PC-3 (cell line): Measurements from ENCODE around the gene SLC35B4. TPM values are rescaled to one million over a fixed set of nuclear protein-coding genes. Genes with fewer than 3 reads are reported as not detected.

ENCODE experiments used
- ATAC-seq: fragments of 200-7000 bp; cut with Tn5 transposase; 2 replicates; pipeline ENCODE4 v1.9.1; 2020; ENCODE audit warnings: mild to moderate bottlenecking, moderate library complexity
- BruUV-seq: library from RNA; stranded (reverse); fragments of 400-500 nt; replicated peaks from 2 replicates; lab custom pipeline; 2021; lab: Mats Ljungman, UMichigan
- CTCF ChIA-PET: fragments of 300-600 bp; sonication (Branson Sonifier 250); formaldehyde crosslinking; loops from one replicate; lab custom pipeline; 2022; ENCODE audit warnings: antibody characterized with exemption; lab: Charles Lee
- POLR2A ChIA-PET: fragments of 300-600 bp; sonication (Branson Sonifier 250); formaldehyde crosslinking; loops from one replicate; lab custom pipeline; 2022; ENCODE audit warnings: antibody characterized with exemption; ENCODE audit not compliant: unreplicated experiment; lab: Charles Lee
- DNase-seq: peaks from one replicate; pipeline ENCODE4 v3.0.0-alpha.2; 2015
- H2AFZ ChIP-seq: fragments of 300-600 bp; sonication (generic); 2 replicates; pipeline ENCODE4 v1.6.0; 2016; ENCODE audit warnings: antibody characterized with exemption, low read length
- H3F3A ChIP-seq: fragments of 300-600 bp; sonication (generic); one replicate; pipeline ENCODE4 v1.6.0; 2017; ENCODE audit warnings: antibody characterized with exemption, low read length, control low read depth, mild to moderate bottlenecking; ENCODE audit not compliant: unreplicated experiment
- H3K27ac ChIP-seq: fragments of 300-600 bp; sonication (generic); 2 replicates; pipeline ENCODE4 v1.5.1; 2016; ENCODE audit warnings: mild to moderate bottlenecking, low read length
- H3K27me3 ChIP-seq: fragments of 300-600 bp; sonication (generic); 2 replicates; pipeline ENCODE4 v1.6.1; 2016; ENCODE audit warnings: low read length, mixed read lengths
- H3K36me3 ChIP-seq: fragments of 300-600 bp; sonication (generic); 2 replicates; pipeline ENCODE4 v1.6.1; 2016; ENCODE audit warnings: low read depth, mixed run types, low read length, mixed read lengths
- H3K4me1 ChIP-seq: fragments of 300-600 bp; sonication (generic); 2 replicates; pipeline ENCODE4 v1.5.1; 2016; ENCODE audit warnings: low read length; ENCODE audit not compliant: insufficient read depth
- H3K4me2 ChIP-seq: fragments of 300-600 bp; sonication (generic); 2 replicates; pipeline ENCODE4 v1.6.0; 2016; ENCODE audit warnings: low read length
- H3K4me3 ChIP-seq: fragments of 300-600 bp; sonication (generic); 2 replicates; pipeline ENCODE4 v1.5.1; 2016; ENCODE audit warnings: mild to moderate bottlenecking, low read length, mixed read lengths
- H3K79me2 ChIP-seq: fragments of 300-600 bp; sonication (generic); 2 replicates; pipeline ENCODE4 v1.6.1; 2017; ENCODE audit warnings: low read length, mixed read lengths
- H3K9ac ChIP-seq: fragments of 300-600 bp; sonication (generic); 2 replicates; pipeline ENCODE4 v1.6.0; 2016; ENCODE audit warnings: mild to moderate bottlenecking, low read length
- H3K9me2 ChIP-seq: fragments of 300-600 bp; sonication (generic); replicated peaks from 2 replicates; pipeline ENCODE4 v1.6.1; 2016; ENCODE audit warnings: mixed run types, low read length, mixed read lengths
- H3K9me3 ChIP-seq: fragments of 300-600 bp; sonication (generic); 2 replicates; pipeline ENCODE4 v1.6.1; 2016; ENCODE audit warnings: low read length, mixed read lengths
- H4K20me1 ChIP-seq: fragments of 300-600 bp; sonication (generic); 2 replicates; pipeline ENCODE4 v1.6.1; 2016; ENCODE audit warnings: low read length, mixed read lengths
- EZH2 ChIP-seq: fragments of 300-600 bp; sonication (generic); IDR thresholded peaks from one replicate; pipeline ENCODE4 v1.6.1; 2017; ENCODE audit warnings: antibody characterized with exemption, mild to moderate bottlenecking, low read length; ENCODE audit not compliant: unreplicated experiment
- EZH2phosphoT487 ChIP-seq: fragments of 300-600 bp; sonication (generic); IDR thresholded peaks from 2 replicates; pipeline ENCODE4 v1.6.1; 2018; ENCODE audit warnings: mild to moderate bottlenecking, antibody characterized with exemption, low read length, borderline replicate concordance
- intact Hi-C: fragments of 100-400 bp; cut with micrococcal nuclease; formaldehyde crosslinking; loops from 2 replicates; pipeline ENCODE4 v1.9.0; 2023
- total RNA-seq: library from RNA; depleted of rRNA; stranded (reverse); fragments of >200 nt; gene quantifications from 2 replicates; pipeline ENCODE4 v1.2.3, GENCODE V29; 2014
- TF ChIP-seq, protein P1 (sequence below): fragments of 300-600 bp; sonication (generic); conservative IDR thresholded peaks from 2 replicates; pipeline ENCODE4 v1.5.1; 2017; ENCODE audit warnings: antibody characterized with exemption, low read depth, mild to moderate bottlenecking, low read length

Gene SLC35B4
- total RNA-seq, 1 experiment from 2014 or later: 34.2 TPM

DNA sequence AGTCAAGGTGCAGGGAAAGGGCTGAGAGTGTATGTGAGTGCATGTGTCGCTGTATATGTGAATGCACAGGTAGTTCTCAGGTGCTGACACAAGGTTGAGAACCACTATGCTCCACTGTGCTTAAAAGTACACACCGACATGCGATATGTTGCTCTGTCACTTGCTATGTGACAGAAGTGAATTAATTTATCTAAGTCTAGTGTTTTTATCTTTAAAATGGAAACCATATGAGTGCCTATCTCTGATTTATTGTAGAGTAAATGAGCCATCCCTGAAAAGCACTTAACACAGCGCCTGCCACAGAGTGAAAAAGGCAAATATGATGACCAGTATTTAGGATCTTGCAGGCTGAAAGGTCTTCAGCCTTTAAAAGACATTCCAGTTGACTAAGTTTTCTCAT lies 4.9 kb downstream of the SLC35B4 start:
- intact Hi-C loops: no loop called here
- TF ChIP-seq, protein P1, sequence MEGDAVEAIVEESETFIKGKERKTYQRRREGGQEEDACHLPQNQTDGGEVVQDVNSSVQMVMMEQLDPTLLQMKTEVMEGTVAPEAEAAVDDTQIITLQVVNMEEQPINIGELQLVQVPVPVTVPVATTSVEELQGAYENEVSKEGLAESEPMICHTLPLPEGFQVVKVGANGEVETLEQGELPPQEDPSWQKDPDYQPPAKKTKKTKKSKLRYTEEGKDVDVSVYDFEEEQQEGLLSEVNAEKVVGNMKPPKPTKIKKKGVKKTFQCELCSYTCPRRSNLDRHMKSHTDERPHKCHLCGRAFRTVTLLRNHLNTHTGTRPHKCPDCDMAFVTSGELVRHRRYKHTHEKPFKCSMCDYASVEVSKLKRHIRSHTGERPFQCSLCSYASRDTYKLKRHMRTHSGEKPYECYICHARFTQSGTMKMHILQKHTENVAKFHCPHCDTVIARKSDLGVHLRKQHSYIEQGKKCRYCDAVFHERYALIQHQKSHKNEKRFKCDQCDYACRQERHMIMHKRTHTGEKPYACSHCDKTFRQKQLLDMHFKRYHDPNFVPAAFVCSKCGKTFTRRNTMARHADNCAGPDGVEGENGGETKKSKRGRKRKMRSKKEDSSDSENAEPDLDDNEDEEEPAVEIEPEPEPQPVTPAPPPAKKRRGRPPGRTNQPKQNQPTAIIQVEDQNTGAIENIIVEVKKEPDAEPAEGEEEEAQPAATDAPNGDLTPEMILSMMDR: no peak
- TF ChIP-seq EZH2: no peak
- TF ChIP-seq EZH2phosphoT487: no peak
- no peak overlapping the region for H3K9ac ChIP-seq
- peaks cover 3% of the 10 kb centered on the region; the same call in 1 of the 2 replicates for H3K36me3 ChIP-seq
- no peak overlapping the region for H3K4me3 ChIP-seq
- no TSS peak for BruUV-seq
- H3K9me3 ChIP-seq: no peaks in the 10 kb centered on the region
- POLR2A ChIA-PET: no interaction called here
- peaks cover 11% of the 10 kb centered on the region for H3K4me1 ChIP-seq
- H3K4me2 ChIP-seq: no peak overlapping the region
- CTCF ChIA-PET: no interaction called here
- H3K27me3 ChIP-seq: no peaks in the 10 kb centered on the region
- H2AFZ ChIP-seq: no peak overlapping the region
- no peaks in the 10 kb centered on the region for H3K9me2 ChIP-seq
- DNase-seq: no peak
- H3F3A ChIP-seq: no peaks in the 10 kb centered on the region
- H3K79me2 ChIP-seq: peaks cover 19% of the 10 kb centered on the region
- no peak for ATAC-seq
- H4K20me1 ChIP-seq: no peaks in the 10 kb centered on the region
- H3K27ac ChIP-seq: no peak overlapping the region

DNA sequence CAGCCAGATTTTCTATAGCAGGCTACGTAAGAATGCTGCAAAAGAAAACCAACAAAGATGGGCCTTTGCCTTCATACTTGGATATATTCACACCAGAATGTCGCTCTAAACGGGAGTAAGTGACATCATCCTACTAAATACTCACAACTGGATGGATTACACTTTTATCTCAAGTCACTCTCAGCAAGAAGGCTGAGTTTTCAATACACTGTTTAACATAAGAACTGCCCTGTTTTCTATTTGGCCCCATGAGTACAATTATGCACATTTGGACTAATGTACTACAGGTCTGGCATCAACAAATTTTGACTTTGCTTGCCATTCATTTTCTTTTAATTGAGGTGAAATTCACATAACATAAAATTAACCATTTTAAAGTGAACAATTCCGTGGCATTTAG lies 8.2 kb downstream of the SLC35B4 start:
- Histone ChIP-seq H3K36me3 (peaks cover 5% of the 10 kb centered on the region), H3K9ac (no peak overlapping the region), H3K4me1 (peaks cover 5% of the 10 kb centered on the region), H3K9me3 (no peaks in the 10 kb centered on the region), H3F3A (no peaks in the 10 kb centered on the region), H3K4me3 (no peak overlapping the region), H3K9me2 (no peaks in the 10 kb centered on the region), H3K79me2 (no peaks in the 10 kb centered on the region), H3K27me3 (no peaks in the 10 kb centered on the region), H2AFZ (no peak overlapping the region), H4K20me1 (no peaks in the 10 kb centered on the region), H3K27ac (no peak overlapping the region), H3K4me2 (no peak overlapping the region)
- ChIA-PET CTCF (no interaction called here), POLR2A (no interaction called here)
- no TSS peak for BruUV-seq
- intact Hi-C loops: no loop called here
- TF ChIP-seq, protein P1: no peak
- TF ChIP-seq EZH2phosphoT487: no peak
- no peak for TF ChIP-seq EZH2
- ATAC-seq: no peak
- no peak for DNase-seq

DNA sequence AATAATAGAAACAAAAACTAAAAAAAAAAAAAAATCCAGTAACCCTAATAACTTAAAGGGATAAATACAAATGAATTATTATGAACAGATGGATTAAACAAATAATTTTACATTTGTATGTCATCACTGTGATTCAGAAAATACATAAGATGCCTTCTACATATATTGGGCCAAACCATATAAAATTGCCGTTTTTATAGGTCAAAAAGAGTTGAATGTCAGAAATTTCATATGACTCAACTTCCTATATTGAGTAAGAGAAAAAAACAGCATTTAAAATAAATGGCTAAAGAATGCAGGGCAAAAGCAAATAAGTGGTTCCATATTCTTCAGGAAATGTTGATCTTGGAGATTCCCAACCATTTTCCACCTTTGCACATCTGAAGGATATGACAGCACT lies 9.4 kb downstream of the SLC35B4 start:
- Histone ChIP-seq H3K36me3 (peaks cover 5% of the 10 kb centered on the region), H3K9ac (no peak overlapping the region), H3K9me2 (no peaks in the 10 kb centered on the region), H3K4me3 (no peak overlapping the region), H3K79me2 (no peaks in the 10 kb centered on the region), H2AFZ (no peak overlapping the region), H4K20me1 (no peaks in the 10 kb centered on the region), H3F3A (no peaks in the 10 kb centered on the region), H3K27me3 (no peaks in the 10 kb centered on the region), H3K27ac (peak overlapping the region; percentile 58), H3K4me1 (peaks cover 5% of the 10 kb centered on the region), H3K4me2 (no peak overlapping the region), H3K9me3 (no peaks in the 10 kb centered on the region)
- BruUV-seq: no TSS peak
- POLR2A ChIA-PET: no interaction called here
- intact Hi-C loops: no loop called here
- DNase-seq: peak; percentile 34
- TF ChIP-seq EZH2 (no peak), EZH2phosphoT487 (no peak)
- TF ChIP-seq, protein P1: no peak
- ATAC-seq: peak; percentile 84
- CTCF ChIA-PET: no interaction called here
